Chondrocyte (in vitro differentiated cells): ENCODE results near the gene SRGAP1. TPM values are rescaled to one million over a fixed set of nuclear protein-coding genes. Genes with fewer than 3 reads are reported as not detected.

Experiments used
- DNase-seq: peaks from one replicate; pipeline ENCODE4 v3.0.0; 2021; ENCODE audit warnings: mixed read lengths, low spot score
- H3K27ac Mint-ChIP-seq: one replicate; pipeline ENCODE4 v1.8.0; 2021; ENCODE audit warnings: mild to moderate bottlenecking, moderate library complexity, mixed read lengths; ENCODE audit not compliant: unreplicated experiment
- H3K27me3 Mint-ChIP-seq: 2 replicates; pipeline ENCODE4 v1.8.0; 2021; ENCODE audit warnings: low read depth, mixed read lengths
- H3K36me3 Mint-ChIP-seq: 2 replicates; pipeline ENCODE4 v1.8.0; 2021; ENCODE audit warnings: low read depth, mixed read lengths
- H3K4me1 Mint-ChIP-seq: 2 replicates; pipeline ENCODE4 v1.8.0; 2021; ENCODE audit warnings: low read depth, mild to moderate bottlenecking, mixed read lengths
- H3K4me3 Mint-ChIP-seq: one replicate; pipeline ENCODE4 v1.8.0; 2021; ENCODE audit warnings: mild to moderate bottlenecking, moderate library complexity, mixed read lengths; ENCODE audit not compliant: unreplicated experiment
- H3K9me3 Mint-ChIP-seq: 2 replicates; pipeline ENCODE4 v1.8.0; 2021; ENCODE audit warnings: low read depth, mixed read lengths
- total RNA-seq: library from RNA; stranded (reverse); gene quantifications from 3 replicates; pipeline ENCODE4 v1.2.1, GENCODE V29; 2021
- TF ChIP-seq, protein P1 (sequence below): fragments of 200-600 bp; sonication (generic); IDR thresholded peaks from 2 replicates; pipeline ENCODE4 v1.5.0; 2021; ENCODE audit warnings: antibody characterized with exemption, mild to moderate bottlenecking, moderate library complexity

SRGAP1 gene
- total RNA-seq, 1 donor from 2014 or later = 13.2 TPM

GRCh38 chr12:64097366-64098105, 253.0 kb downstream of the SRGAP1 start:
- Mint-ChIP-seq H3K4me1 (peaks cover 28% of the 10 kb centered on the region), H3K36me3 (peaks cover 16% of the 10 kb centered on the region), H3K27me3 (no peaks in the 10 kb centered on the region), H3K9me3 (no peaks in the 10 kb centered on the region), H3K4me3 (no peak overlapping the region), H3K27ac (no peak overlapping the region)
- no peak for DNase-seq
- TF ChIP-seq, protein P1, sequence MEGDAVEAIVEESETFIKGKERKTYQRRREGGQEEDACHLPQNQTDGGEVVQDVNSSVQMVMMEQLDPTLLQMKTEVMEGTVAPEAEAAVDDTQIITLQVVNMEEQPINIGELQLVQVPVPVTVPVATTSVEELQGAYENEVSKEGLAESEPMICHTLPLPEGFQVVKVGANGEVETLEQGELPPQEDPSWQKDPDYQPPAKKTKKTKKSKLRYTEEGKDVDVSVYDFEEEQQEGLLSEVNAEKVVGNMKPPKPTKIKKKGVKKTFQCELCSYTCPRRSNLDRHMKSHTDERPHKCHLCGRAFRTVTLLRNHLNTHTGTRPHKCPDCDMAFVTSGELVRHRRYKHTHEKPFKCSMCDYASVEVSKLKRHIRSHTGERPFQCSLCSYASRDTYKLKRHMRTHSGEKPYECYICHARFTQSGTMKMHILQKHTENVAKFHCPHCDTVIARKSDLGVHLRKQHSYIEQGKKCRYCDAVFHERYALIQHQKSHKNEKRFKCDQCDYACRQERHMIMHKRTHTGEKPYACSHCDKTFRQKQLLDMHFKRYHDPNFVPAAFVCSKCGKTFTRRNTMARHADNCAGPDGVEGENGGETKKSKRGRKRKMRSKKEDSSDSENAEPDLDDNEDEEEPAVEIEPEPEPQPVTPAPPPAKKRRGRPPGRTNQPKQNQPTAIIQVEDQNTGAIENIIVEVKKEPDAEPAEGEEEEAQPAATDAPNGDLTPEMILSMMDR = no peak

DNA sequence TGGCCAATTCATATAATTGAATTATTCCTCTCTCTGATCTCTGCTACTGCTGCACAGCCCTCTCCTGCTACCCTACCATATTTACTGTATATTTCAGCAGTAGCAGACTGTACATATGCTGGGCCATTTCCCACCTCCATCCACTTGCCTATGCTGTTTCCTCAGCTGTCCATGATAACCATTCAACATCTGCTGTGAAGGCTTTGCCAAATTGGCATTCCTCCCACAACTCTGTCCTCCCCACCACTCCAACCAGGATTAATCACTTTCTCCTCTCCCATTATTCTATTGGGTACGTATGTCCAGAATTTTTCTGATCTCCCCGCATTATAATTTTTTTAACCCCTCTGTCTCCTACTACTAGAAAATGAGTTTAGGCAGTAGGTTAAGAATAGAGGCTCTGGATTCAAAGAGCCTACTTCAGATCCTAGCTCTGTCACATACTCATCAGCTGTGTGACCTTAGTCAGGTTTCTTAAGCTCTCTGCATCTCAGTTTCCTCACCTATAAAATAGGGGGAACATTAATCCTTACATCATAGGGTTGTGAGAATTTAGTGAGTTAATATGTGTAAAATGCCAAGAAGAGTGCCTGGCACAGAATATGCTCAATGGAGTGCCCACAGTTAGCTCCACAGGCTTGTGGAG, 254.3 kb downstream of the SRGAP1 start:
- no peaks in the 10 kb centered on the region for H3K9me3 Mint-ChIP-seq
- H3K4me1 Mint-ChIP-seq = peaks cover 32% of the 10 kb centered on the region
- no peak overlapping the region for H3K4me3 Mint-ChIP-seq
- peaks cover 16% of the 10 kb centered on the region for H3K36me3 Mint-ChIP-seq
- TF ChIP-seq, protein P1 = no peak
- no peak overlapping the region for H3K27ac Mint-ChIP-seq
- H3K27me3 Mint-ChIP-seq = no peaks in the 10 kb centered on the region
- DNase-seq = no peak

DNA sequence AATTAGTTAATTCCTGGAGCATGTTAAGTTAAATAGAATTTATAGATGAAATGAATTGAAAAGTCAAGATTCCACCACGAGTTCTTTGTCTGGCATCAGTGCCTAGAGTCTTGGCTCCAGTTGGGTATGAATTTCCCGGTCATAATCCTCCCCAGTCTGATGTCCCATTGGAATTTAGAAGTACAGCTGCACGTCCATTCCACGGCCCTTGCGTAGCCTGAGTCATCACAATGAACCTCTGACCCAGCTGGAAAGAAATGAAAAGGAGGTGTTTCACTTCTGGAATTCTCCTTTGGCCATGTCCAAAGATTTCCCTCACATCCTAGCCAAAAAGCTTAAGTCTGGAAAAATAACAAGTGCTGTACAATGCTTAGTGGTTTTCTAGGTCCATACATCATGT, 254.9 kb downstream of the SRGAP1 start:
- Mint-ChIP-seq H3K36me3 (peaks cover 16% of the 10 kb centered on the region), H3K4me3 (no peak overlapping the region), H3K4me1 (peaks cover 38% of the 10 kb centered on the region), H3K27ac (peak overlapping the region; percentile 8), H3K27me3 (no peaks in the 10 kb centered on the region), H3K9me3 (no peaks in the 10 kb centered on the region)
- no peak for DNase-seq
- TF ChIP-seq, protein P1 = no peak

DNA sequence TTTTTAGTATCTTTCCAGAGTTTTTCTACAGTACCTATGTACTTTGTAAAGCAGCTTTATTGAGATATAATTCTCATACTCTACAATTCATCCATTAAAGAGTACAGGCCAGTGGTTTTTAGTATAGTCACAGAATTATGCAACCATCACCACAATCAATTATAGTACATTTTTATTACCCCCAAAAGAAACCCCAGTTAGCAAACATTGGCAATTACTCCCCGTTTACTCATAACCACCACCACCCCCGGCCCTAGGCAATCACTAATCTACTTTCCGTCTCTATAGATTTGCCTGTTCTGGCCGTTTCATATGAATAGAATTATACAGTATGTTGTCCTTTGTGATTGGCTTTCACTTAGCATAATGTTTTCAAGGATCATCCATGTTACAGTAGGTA, 257.8 kb downstream of the SRGAP1 start:
- H3K27ac Mint-ChIP-seq = no peak overlapping the region
- no peaks in the 10 kb centered on the region for H3K27me3 Mint-ChIP-seq
- H3K36me3 Mint-ChIP-seq = peaks cover 14% of the 10 kb centered on the region
- H3K4me3 Mint-ChIP-seq = no peak overlapping the region
- no peaks in the 10 kb centered on the region for H3K9me3 Mint-ChIP-seq
- DNase-seq = no peak
- H3K4me1 Mint-ChIP-seq = peaks cover 40% of the 10 kb centered on the region
- TF ChIP-seq, protein P1 = no peak

GRCh38 chr12:64103825-64104740, 259.6 kb downstream of the SRGAP1 start:
- H3K9me3 Mint-ChIP-seq = no peaks in the 10 kb centered on the region
- TF ChIP-seq, protein P1 = no peak
- peaks cover 7% of the 10 kb centered on the region for H3K36me3 Mint-ChIP-seq
- no peaks in the 10 kb centered on the region for H3K27me3 Mint-ChIP-seq
- H3K27ac Mint-ChIP-seq = peak overlapping the region; percentile 43
- DNase-seq = no peak
- peaks cover 36% of the 10 kb centered on the region for H3K4me1 Mint-ChIP-seq
- H3K4me3 Mint-ChIP-seq = no peak overlapping the region
